ENCODE measurements around the gene DGKD. TPM values are rescaled to one million over a fixed set of nuclear protein-coding genes. Genes with fewer than 3 reads are reported as not detected.

Gene DGKD
- total RNA-seq, 1 experiment from 2014 or later: 52.0 TPM

DNA sequence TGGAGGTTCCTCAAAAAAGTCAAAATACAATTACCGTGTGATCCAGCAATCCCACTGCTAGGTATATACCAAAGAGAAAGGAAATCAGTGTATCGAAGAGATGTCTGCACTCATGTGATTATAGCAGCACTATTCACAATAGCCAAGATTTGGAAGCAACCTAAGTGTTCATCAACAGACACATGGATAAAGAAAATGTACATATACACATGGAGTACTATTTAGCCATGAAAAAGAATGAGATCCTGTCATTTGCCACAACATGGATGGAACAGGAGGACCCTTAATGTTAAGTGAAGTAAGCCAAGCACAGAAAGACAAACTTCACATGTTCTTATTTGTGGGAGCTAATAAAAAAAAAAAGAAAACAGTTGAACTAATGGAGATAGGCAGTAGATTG lies 78.7 kb downstream of the DGKD start:
- H3K4me2 ChIP-seq (ENCODE audit: low read length): no peak overlapping the region
- peaks cover 0 to 4% of the 10 kb centered on the region in 2 experiments; a peak in 1 of 4 replicates for H3K4me1 ChIP-seq (ENCODE audit: control insufficient read depth in 1 of 2, insufficient read depth in 2 of 2, low read length in 2 of 2)
- DNase-seq (ENCODE audit: low read depth, low spot score): no peak
- no peak for ATAC-seq
- H3K9ac ChIP-seq (ENCODE audit: low read length): no peak overlapping the region
- no peak overlapping the region for H3K4me3 ChIP-seq (replicated peaks in 1 of 2; ENCODE audit: low read depth in 1 of 2, low read length in 2 of 2)
- no peaks in the 10 kb centered on the region for H3K9me3 ChIP-seq (ENCODE audit: control insufficient read depth in 1 of 2, insufficient read depth in 1 of 2, low read depth in 1 of 2, low read length in 2 of 2)
- H2AFZ ChIP-seq (ENCODE audit: low read depth, low read length, poor library complexity, severe bottlenecking): no peak overlapping the region
- H3K36me3 ChIP-seq (ENCODE audit: control insufficient read depth in 1 of 2, insufficient read depth in 2 of 2, low read length in 2 of 2): peaks cover 10 to 21% of the 10 kb centered on the region in 2 experiments; a peak in 3 of 4 replicates
- RAD21 ChIA-PET (ENCODE audit: low non-redundant PET in 1 of 2, low total read pairs in 2 of 2, uncharacterized antibody in 2 of 2, unreplicated experiment in 2 of 2): no interaction called here
- H3K9me2 ChIP-seq (ENCODE audit: insufficient read depth): no peaks in the 10 kb centered on the region
- H3K27me3 ChIP-seq (ENCODE audit: insufficient read depth, low read length): no peaks in the 10 kb centered on the region
- intact Hi-C loops (cut with micrococcal nuclease): no loop called here
- no peak overlapping the region for H3K27ac ChIP-seq (ENCODE audit: low read depth, low read length)
- H4K20me1 ChIP-seq (ENCODE audit: insufficient read depth): no peaks in the 10 kb centered on the region
- no peak for TF ChIP-seq POLR2A (IDR thresholded peaks at IDR 0.05; ENCODE audit: borderline replicate concordance, extremely low read depth, insufficient read depth, insufficient read length)
- no peak for TF ChIP-seq SIN3A (IDR thresholded peaks at IDR 0.05; ENCODE audit: low read depth)
- TF ChIP-seq ZBTB33 (IDR thresholded peaks at IDR 0.05; ENCODE audit: extremely low read depth, insufficient replicate concordance, low read length): no peak
- TF ChIP-seq, protein P1, sequence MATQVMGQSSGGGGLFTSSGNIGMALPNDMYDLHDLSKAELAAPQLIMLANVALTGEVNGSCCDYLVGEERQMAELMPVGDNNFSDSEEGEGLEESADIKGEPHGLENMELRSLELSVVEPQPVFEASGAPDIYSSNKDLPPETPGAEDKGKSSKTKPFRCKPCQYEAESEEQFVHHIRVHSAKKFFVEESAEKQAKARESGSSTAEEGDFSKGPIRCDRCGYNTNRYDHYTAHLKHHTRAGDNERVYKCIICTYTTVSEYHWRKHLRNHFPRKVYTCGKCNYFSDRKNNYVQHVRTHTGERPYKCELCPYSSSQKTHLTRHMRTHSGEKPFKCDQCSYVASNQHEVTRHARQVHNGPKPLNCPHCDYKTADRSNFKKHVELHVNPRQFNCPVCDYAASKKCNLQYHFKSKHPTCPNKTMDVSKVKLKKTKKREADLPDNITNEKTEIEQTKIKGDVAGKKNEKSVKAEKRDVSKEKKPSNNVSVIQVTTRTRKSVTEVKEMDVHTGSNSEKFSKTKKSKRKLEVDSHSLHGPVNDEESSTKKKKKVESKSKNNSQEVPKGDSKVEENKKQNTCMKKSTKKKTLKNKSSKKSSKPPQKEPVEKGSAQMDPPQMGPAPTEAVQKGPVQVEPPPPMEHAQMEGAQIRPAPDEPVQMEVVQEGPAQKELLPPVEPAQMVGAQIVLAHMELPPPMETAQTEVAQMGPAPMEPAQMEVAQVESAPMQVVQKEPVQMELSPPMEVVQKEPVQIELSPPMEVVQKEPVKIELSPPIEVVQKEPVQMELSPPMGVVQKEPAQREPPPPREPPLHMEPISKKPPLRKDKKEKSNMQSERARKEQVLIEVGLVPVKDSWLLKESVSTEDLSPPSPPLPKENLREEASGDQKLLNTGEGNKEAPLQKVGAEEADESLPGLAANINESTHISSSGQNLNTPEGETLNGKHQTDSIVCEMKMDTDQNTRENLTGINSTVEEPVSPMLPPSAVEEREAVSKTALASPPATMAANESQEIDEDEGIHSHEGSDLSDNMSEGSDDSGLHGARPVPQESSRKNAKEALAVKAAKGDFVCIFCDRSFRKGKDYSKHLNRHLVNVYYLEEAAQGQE (IDR thresholded peaks at IDR 0.05; ENCODE audit: low read depth): no peak
- TF ChIP-seq CTCF (IDR thresholded peaks at IDR 0.05 in 2 of 3, conservative IDR thresholded peaks at IDR 0.05 in 1 of 3; ENCODE audit: borderline replicate concordance in 1 of 3, insufficient read depth in 1 of 3, low read depth in 2 of 3, low read length in 2 of 3): no peak
- no peak for TF ChIP-seq ZNF274 (IDR thresholded peaks at IDR 0.05; ENCODE audit: low read depth, low read length)
- TF ChIP-seq SRF (IDR thresholded peaks at IDR 0.05; ENCODE audit: low read depth): no peak
- TF ChIP-seq ZFX (IDR thresholded peaks at IDR 0.05): no peak
- H3K79me2 ChIP-seq (ENCODE audit: insufficient read depth, low read length): peaks cover 65% of the 10 kb centered on the region
- CTCF ChIA-PET: interaction anchor here (1.3 kb wide), 1 partner anchor 29 kb away, joined by 4 read pairs; no protein-coding TSS in a partner anchor
- POLR2A ChIA-PET: no interaction called here
- no TSS peak for BruUV-seq (replicated peaks)
